Epithelial cell of esophagus (primary cell): ENCODE measurements around the gene TATDN2.

ENCODE experiments used
- DNase-seq: peaks from one replicate; pipeline ENCODE4 v3.0.0; 2010; ENCODE audit warnings: low read depth
- H3K4me3 ChIP-seq: 2 replicates; pipeline ENCODE4 v1.5.1; 2011; ENCODE audit warnings: mild to moderate bottlenecking, low read length, control low read depth
- TF ChIP-seq, protein P1 (sequence below): IDR thresholded peaks from 2 replicates; pipeline ENCODE4 v1.5.1; 2011; ENCODE audit warnings: low read depth, mild to moderate bottlenecking, low read length, control low read depth, inconsistent platforms; ENCODE audit not compliant: insufficient read depth; ENCODE audit errors: missing control alignments

TATDN2 gene

DNA sequence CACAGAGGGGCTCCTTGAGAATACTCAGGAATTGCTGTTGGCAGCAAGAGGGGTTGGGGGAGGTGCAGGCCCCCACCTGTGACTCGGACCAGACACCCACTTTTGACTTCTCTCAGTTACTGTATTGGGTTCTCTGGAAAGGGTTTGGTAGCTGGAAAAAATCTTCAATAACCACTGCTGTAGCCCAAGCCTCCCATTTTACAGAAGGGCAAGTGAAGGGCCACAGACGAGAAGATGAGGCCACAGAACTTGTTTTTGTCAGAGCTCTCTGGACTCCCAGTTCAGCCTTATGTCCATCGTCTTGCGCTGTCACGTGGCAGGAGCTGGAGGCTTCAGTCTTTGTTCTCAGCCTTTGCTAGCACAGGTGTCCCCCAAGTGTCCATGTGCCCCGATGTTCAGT, 12.7 kb upstream of the TATDN2 start:
- TF ChIP-seq, protein P1, sequence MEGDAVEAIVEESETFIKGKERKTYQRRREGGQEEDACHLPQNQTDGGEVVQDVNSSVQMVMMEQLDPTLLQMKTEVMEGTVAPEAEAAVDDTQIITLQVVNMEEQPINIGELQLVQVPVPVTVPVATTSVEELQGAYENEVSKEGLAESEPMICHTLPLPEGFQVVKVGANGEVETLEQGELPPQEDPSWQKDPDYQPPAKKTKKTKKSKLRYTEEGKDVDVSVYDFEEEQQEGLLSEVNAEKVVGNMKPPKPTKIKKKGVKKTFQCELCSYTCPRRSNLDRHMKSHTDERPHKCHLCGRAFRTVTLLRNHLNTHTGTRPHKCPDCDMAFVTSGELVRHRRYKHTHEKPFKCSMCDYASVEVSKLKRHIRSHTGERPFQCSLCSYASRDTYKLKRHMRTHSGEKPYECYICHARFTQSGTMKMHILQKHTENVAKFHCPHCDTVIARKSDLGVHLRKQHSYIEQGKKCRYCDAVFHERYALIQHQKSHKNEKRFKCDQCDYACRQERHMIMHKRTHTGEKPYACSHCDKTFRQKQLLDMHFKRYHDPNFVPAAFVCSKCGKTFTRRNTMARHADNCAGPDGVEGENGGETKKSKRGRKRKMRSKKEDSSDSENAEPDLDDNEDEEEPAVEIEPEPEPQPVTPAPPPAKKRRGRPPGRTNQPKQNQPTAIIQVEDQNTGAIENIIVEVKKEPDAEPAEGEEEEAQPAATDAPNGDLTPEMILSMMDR: no peak
- no peak for DNase-seq
- H3K4me3 ChIP-seq: no peak overlapping the region

DNA sequence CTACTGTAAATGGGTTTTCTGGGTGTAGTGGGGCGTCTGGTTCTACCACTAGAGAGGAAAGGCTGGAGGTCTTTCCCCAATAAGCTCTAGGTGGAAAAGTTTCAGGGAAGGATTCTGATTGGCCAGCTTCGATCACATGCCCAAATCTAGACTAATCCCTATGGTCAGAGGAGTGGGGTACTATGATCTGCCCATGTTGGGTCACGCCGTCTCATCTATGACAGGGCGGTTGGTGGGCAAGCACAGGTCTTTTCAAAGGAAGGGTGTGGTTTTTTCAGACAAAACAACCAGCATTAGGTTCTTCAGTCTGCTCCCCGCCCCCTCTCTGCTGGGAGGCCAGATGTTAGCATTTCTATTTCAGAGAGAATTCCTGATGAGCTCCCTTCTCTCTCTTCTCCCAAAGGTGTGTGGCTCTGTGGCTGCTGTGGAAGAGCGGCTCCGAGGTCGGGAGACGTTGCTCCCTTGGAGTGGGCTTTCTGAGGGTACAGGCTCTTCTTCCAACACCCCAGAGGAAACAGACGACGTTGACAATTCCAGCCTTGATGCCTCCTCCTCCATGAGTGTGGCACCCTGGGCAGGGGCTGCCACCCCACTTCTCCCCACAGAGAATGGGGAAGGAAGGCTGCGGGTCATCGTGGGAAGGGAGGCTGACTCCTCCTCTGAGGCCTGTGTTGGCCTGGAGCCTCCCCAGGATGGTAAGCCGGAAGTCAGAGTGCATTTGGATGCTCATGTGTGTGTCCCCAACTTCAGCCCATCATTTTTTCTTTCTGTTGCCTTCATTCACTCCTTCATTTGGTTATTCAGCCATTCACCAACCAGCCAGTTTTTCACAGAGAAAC, 9.7 kb upstream of the TATDN2 start:
- DNase-seq: no peak
- TF ChIP-seq, protein P1: no peak
- H3K4me3 ChIP-seq: no peak overlapping the region

DNA sequence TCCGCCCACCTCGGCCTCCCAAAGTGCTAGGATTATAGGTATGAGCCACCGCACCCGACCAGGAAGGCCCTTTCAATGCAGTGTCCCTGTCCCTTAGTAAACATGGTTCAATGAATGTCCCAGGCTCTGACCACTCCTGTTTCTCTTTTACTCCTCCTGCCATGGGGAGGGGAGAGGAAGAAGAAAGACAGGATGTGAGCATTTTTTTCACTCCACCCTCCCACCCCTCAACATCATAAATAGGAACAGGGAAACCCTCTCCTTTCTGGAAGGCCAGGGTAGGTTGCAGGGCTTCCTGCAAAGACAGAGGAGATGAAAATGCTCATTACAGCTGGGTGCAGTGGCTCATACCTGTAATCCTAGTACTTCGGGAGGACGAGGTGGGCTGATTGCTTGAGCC, 7.5 kb upstream of the TATDN2 start:
- DNase-seq: no peak
- H3K4me3 ChIP-seq: no peak overlapping the region
- TF ChIP-seq, protein P1: no peak

DNA sequence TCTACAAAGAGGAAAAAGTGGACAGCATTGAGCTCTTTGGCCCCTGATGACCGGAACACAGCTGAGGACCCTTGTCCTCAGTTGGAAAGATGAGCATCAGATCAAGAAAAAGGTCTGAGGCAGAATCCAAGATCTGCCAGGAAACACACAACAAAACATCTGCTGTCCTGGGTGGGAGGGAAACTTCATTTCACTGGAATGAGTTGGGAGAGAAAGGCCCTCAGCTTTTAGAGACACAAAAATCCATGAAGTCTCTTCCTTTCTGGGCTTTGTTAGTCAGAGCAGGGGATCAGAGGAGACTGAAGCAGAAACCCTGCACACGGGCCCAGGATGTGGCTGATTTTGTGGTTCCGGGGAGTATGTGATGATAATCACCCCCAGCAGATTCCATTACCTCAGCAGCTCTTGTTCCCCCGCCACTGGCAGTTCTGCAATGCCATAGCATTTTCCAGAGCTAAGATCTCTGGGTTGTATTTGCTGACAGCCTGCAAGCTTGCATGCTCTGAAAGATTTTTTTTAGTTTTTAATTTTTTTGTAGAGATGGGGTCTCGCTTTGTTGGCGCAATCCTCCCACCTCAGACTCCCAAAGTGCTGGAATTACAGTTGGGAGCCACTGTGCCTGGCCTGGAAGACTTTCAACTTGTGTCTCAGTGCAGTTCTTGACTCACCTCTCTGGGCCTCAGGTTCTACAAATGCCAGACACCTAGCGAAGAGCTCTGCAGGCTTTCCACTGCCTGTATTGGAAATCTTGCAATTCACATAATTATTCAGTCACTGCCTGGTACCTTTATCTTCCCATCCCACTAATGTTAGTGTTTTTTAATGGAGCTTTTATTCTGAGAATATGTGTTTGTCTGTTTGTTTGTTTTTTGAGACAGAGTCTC, 5.8 kb upstream of the TATDN2 start:
- H3K4me3 ChIP-seq: no peak overlapping the region
- no peak for DNase-seq
- TF ChIP-seq, protein P1: no peak

DNA sequence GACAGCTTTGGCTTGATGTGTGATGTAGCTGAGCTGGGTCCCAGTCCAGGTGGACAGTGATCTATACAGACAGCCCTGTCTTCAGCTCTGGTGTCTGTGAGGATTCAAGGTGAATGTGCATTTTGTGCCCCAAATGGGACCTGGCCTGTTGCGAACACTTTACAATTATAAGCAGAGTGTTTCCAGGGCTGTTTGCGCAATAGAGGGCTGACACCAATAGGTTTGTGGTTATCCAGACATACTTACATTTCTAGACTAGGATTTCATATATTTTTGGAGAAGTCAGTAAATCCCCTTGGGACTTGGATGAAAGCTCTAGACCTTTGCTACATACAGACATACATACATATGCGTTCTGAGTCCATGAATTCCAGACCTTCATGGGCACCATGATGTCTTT, 4.2 kb upstream of the TATDN2 start:
- no peak for DNase-seq
- TF ChIP-seq, protein P1: no peak
- no peak overlapping the region for H3K4me3 ChIP-seq

DNA sequence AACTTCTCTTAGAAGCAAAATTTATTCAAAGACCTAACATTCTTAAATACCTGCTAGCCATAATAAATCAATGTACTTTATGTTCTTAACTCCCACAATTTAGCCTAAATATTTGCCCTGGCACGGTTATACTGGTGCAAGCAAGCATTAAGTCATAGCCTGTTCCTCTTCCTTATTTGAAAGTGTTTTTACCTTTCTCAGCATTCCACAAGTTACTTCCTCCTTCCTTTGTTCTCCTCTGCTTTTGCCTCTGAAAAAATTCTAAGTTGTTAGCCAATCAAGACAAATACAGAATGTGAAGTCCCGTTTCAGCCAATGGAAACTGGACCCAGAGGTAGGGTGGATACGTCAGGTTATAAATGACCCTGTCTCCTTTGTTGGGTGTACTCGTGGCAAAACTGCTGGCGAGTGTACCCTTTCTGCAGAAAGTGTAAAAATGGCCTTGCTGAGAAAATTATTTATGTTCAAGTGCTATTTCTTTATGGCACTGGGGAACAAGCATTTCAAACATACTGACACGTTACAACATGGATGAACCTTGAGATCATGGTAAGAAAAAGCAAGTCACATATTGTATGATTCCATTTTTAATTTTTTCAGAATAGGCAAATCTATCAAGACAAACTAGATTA, 3.1 kb upstream of the TATDN2 start:
- TF ChIP-seq, protein P1: no peak
- H3K4me3 ChIP-seq: no peak overlapping the region
- DNase-seq: no peak
